ENCODE results near the gene OR2T8. TPM values are rescaled to one million over a fixed set of nuclear protein-coding genes. Genes with fewer than 3 reads are reported as not detected.

Gene OR2T8
- total RNA-seq, 1 experiment from 2014 or later = not detected

DNA sequence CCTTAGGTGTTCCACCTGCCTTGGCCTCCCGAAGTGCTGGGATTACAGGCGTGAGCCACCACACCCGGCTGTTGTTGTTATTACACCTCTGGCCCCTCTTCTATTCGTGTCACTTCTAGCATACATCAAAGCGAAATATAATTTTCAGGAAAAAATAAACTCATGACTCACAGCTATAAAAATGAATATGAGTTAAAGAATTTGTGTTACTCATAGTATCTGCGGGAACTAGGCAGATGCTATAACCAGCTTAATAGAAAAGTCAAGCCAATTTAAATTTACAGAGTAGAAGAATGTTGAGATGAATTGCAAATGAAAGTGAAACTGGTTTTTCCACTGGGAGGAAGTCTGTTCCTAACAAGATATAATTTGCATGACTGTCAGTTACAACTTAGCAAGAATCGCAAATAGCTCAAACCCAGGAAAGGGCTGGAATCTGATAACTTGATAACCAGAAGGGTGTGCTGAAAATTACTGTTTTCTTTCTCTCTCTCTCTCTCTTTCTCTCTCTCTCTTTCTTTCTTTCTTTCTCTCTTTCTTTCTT is 13.5 kb upstream of the OR2T8 start:
- no peak overlapping the region for H3K4me2 ChIP-seq (ENCODE audit: low read length)

More for the DNA sequence above, 13.5 kb upstream of the OR2T8 start:
- ATAC-seq (peak; percentile 38; the same call in 1 of the 2 replicates), DNase-seq (ENCODE audit: low read depth, low spot score) (no peak)
- Histone ChIP-seq H3K27ac (ENCODE audit: low read depth, low read length) (no peak overlapping the region), H3K9me3 (ENCODE audit: control insufficient read depth in 1 of 2, insufficient read depth in 1 of 2, low read depth in 1 of 2, low read length in 2 of 2) (peaks cover 4 to 8% of the 10 kb centered on the region in 2 experiments; a peak in 2 of 4 replicates), H3K27me3 (ENCODE audit: insufficient read depth, low read length) (no peaks in the 10 kb centered on the region), H4K20me1 (ENCODE audit: insufficient read depth) (no peaks in the 10 kb centered on the region), H3K79me2 (ENCODE audit: insufficient read depth, low read length) (no peaks in the 10 kb centered on the region), H3K9ac (ENCODE audit: low read length) (no peak overlapping the region), H3K4me3 (replicated peaks in 1 of 2; ENCODE audit: low read depth in 1 of 2, low read length in 2 of 2) (no peak overlapping the region), H3K36me3 (ENCODE audit: control insufficient read depth in 1 of 2, insufficient read depth in 2 of 2, low read length in 2 of 2) (no peaks in the 10 kb centered on the region), H2AFZ (ENCODE audit: low read depth, low read length, poor library complexity, severe bottlenecking) (no peak overlapping the region), H3K9me2 (ENCODE audit: insufficient read depth) (no peaks in the 10 kb centered on the region), H3K4me1 (ENCODE audit: control insufficient read depth in 1 of 2, insufficient read depth in 2 of 2, low read length in 2 of 2) (no peaks in the 10 kb centered on the region)
- TF ChIP-seq TCF7L2 (IDR thresholded peaks at IDR 0.05; ENCODE audit: borderline replicate concordance, extremely low read depth, insufficient read depth, insufficient read length) (no peak), YY1 (IDR thresholded peaks at IDR 0.05; ENCODE audit: extremely low read depth, insufficient replicate concordance, low read depth, low read length) (no peak), POLR2A (IDR thresholded peaks at IDR 0.05; ENCODE audit: borderline replicate concordance, extremely low read depth, insufficient read depth, insufficient read length) (no peak), ELF1 (IDR thresholded peaks at IDR 0.05; ENCODE audit: borderline replicate concordance, low read depth) (no peak), JUND (IDR thresholded peaks at IDR 0.05) (no peak), ZFX (IDR thresholded peaks at IDR 0.05) (no peak), SIN3A (IDR thresholded peaks at IDR 0.05; ENCODE audit: low read depth) (no peak), SP1 (IDR thresholded peaks at IDR 0.05; ENCODE audit: low read depth) (no peak), FOSL1 (IDR thresholded peaks at IDR 0.05; ENCODE audit: low read depth) (no peak), POLR2AphosphoS5 (IDR thresholded peaks at IDR 0.05; ENCODE audit: low read depth, low read length) (no peak)
- TF ChIP-seq, protein P1, sequence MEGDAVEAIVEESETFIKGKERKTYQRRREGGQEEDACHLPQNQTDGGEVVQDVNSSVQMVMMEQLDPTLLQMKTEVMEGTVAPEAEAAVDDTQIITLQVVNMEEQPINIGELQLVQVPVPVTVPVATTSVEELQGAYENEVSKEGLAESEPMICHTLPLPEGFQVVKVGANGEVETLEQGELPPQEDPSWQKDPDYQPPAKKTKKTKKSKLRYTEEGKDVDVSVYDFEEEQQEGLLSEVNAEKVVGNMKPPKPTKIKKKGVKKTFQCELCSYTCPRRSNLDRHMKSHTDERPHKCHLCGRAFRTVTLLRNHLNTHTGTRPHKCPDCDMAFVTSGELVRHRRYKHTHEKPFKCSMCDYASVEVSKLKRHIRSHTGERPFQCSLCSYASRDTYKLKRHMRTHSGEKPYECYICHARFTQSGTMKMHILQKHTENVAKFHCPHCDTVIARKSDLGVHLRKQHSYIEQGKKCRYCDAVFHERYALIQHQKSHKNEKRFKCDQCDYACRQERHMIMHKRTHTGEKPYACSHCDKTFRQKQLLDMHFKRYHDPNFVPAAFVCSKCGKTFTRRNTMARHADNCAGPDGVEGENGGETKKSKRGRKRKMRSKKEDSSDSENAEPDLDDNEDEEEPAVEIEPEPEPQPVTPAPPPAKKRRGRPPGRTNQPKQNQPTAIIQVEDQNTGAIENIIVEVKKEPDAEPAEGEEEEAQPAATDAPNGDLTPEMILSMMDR (IDR thresholded peaks at IDR 0.05 in 2 of 3, conservative IDR thresholded peaks at IDR 0.05 in 1 of 3; ENCODE audit: borderline replicate concordance in 1 of 3, insufficient read depth in 1 of 3, low read depth in 2 of 3, low read length in 2 of 3) = no peak
- TF ChIP-seq, protein P2, sequence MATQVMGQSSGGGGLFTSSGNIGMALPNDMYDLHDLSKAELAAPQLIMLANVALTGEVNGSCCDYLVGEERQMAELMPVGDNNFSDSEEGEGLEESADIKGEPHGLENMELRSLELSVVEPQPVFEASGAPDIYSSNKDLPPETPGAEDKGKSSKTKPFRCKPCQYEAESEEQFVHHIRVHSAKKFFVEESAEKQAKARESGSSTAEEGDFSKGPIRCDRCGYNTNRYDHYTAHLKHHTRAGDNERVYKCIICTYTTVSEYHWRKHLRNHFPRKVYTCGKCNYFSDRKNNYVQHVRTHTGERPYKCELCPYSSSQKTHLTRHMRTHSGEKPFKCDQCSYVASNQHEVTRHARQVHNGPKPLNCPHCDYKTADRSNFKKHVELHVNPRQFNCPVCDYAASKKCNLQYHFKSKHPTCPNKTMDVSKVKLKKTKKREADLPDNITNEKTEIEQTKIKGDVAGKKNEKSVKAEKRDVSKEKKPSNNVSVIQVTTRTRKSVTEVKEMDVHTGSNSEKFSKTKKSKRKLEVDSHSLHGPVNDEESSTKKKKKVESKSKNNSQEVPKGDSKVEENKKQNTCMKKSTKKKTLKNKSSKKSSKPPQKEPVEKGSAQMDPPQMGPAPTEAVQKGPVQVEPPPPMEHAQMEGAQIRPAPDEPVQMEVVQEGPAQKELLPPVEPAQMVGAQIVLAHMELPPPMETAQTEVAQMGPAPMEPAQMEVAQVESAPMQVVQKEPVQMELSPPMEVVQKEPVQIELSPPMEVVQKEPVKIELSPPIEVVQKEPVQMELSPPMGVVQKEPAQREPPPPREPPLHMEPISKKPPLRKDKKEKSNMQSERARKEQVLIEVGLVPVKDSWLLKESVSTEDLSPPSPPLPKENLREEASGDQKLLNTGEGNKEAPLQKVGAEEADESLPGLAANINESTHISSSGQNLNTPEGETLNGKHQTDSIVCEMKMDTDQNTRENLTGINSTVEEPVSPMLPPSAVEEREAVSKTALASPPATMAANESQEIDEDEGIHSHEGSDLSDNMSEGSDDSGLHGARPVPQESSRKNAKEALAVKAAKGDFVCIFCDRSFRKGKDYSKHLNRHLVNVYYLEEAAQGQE (IDR thresholded peaks at IDR 0.05; ENCODE audit: low read depth) = no peak
- TF ChIP-seq, protein P3, sequence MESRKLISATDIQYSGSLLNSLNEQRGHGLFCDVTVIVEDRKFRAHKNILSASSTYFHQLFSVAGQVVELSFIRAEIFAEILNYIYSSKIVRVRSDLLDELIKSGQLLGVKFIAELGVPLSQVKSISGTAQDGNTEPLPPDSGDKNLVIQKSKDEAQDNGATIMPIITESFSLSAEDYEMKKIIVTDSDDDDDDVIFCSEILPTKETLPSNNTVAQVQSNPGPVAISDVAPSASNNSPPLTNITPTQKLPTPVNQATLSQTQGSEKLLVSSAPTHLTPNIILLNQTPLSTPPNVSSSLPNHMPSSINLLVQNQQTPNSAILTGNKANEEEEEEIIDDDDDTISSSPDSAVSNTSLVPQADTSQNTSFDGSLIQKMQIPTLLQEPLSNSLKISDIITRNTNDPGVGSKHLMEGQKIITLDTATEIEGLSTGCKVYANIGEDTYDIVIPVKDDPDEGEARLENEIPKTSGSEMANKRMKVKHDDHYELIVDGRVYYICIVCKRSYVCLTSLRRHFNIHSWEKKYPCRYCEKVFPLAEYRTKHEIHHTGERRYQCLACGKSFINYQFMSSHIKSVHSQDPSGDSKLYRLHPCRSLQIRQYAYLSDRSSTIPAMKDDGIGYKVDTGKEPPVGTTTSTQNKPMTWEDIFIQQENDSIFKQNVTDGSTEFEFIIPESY (IDR thresholded peaks at IDR 0.05; ENCODE audit: extremely low read depth, insufficient replicate concordance, low read length) = no peak
- ChIA-PET POLR2A (no interaction called here), CTCF (no interaction called here), RAD21 (ENCODE audit: low non-redundant PET in 1 of 2, low total read pairs in 2 of 2, uncharacterized antibody in 2 of 2, unreplicated experiment in 2 of 2) (no interaction called here)
- intact Hi-C loops (cut with micrococcal nuclease) = no loop called here
- BruUV-seq (replicated peaks) = no TSS peak
